ENCODE data around the gene ELOVL7.

ELOVL7 gene

DNA sequence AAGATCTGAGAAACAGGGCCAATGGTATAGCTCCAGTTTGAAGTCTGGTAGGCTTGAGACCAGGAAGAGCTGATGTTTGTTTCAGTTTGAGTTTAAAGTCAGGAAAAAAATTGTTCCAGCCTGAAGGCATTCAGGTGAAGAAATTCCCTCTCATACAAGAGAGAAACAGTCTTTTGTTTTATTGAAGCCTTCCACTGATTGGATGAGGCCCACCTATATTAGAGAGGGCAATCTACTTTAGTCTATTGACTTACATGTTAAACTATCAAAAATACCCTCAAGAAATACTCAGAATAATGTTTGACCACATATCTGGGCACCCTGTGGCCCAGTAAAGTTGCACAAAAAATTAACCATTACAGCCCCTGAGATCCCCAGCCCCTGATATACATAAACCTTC, 138.9 kb downstream of the ELOVL7 start:
- no peak for DNase-seq

DNA sequence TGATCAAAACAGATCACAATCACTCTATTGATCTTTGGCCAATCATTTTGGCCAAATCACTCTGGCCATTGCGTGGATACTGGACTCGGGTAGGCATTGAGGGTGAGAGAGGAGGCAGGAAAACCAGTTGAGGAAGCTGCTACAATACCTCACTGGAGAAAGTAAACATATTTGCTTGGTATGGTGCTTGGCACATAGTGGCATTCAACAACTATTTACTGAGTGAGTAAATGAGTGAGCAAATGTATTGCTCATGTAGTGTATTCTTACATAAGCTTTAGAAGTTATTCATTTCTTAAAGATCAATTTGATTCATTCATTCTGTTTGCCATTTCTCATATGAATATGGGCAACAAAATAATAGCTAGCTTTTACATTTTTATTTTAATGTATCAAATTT, 140.1 kb downstream of the ELOVL7 start:
- no peak for DNase-seq

All from NCI-H187 treated with DMSO at 0.1 percent for 48 hours (cell line).